Esophagus muscularis mucosa (tissue), 4 donors: ENCODE results near the gene PCIF1.

Source experiments
- CTCF ChIP-seq, 3 experiments: fragments of 200-600 bp in 2 of 3; fragments of 450-650 bp in 1 of 3; sonication (generic) in 2 of 3; IDR thresholded peaks; one replicate each; pipeline ENCODE4 v1.5.1; 2017 to 2019; ENCODE audit warnings: antibody characterized with exemption in 3 of 3, mild to moderate bottlenecking in 2 of 3, moderate library complexity in 1 of 3
- EP300 ChIP-seq: sonication (generic); formaldehyde crosslinking; IDR thresholded peaks from one replicate; pipeline ENCODE4 v1.6.1; 2017; ENCODE audit warnings: antibody characterized with exemption
- POLR2A ChIP-seq: fragments of 450-650 bp; IDR thresholded peaks from one replicate; pipeline ENCODE4 v1.6.1; 2017; ENCODE audit warnings: antibody characterized with exemption, moderate library complexity, mild to moderate bottlenecking, low read depth

- no peak for TF ChIP-seq CTCF (IDR thresholded peaks at IDR 0.05)
- TF ChIP-seq POLR2A: no peak
- TF ChIP-seq EP300: no peak
Observed at GRCh38 chr20:45886590-45887345, 47.7 kb upstream of the PCIF1 start.
